Measurements from ENCODE around the gene CHST14.

CHST14 gene

DNA sequence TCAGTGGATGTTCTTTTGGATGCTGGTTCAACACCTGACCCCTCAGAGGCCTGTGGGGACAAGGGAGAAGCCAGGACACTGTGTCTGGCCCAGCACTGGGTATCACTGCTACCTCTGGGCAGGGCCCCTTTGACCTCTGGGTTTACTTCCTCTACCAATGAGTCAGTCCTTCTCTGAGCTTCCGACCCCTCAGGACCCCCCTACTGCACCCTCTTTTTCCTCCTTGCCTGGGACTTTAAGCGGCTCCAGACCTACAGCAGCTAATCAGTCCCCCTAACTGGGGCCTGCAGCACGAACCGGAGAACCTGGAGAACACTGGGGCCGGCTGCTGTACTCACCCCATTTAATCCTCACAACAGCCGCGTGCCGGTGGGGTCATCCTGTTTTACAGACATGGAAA is 3.8 kb downstream of the CHST14 start:
- Histone ChIP-seq H3K79me2 (ENCODE audit: control insufficient read depth, insufficient read depth, low read length, unreplicated experiment) (peaks cover 6% of the 10 kb centered on the region), H3K4me3 (ENCODE audit: low read depth, low read length) (no peak overlapping the region), H2AFZ (ENCODE audit: low read length, unreplicated experiment) (no peak overlapping the region), H3K4me1 (ENCODE audit: control insufficient read depth, insufficient read depth, low read length, unreplicated experiment) (peaks cover 17% of the 10 kb centered on the region), H3K27me3 (ENCODE audit: insufficient read depth, low read length) (peaks cover 15% of the 10 kb centered on the region; the same call in 1 of the 2 replicates), H3K27ac (ENCODE audit: low read depth, low read length) (no peak overlapping the region), H3K36me3 (ENCODE audit: insufficient read depth, low read length) (no peaks in the 10 kb centered on the region)

DNA sequence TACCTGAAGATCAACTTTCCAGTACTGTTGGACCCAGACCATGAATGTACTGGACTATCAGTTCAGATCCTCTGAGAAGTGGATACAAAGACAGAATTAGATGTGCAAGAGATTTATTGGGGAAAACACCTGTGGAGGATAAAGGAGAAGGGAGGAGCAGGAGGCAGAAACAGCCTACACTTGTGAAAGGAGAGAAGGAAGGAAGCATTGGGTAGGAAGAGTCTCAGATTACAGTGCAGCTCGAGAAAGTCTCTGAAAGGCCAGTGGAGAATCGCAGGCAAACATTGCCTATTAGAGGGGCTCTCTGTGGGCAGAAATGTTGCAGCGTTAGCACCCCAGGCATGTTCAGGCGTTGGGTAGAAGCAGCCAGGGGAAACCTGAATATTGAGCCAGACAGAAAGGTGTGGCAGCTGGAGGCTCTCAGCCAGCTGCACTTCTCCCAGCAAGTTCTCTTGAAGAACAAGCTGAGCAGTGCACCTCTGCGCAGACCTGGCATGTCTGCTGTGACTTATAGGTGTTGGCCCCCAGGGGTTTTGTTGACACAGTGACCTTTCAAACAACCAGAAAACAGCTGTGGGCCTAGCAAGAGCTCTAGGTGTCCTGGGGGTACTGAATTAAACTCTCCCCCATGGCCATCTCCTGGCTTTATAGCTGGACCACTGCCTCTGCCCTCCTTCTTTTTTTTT is 7.0 kb downstream of the CHST14 start:
- peaks cover 27% of the 10 kb centered on the region for H3K27me3 ChIP-seq (ENCODE audit: insufficient read depth, low read length)
- peaks cover under 1% of the 10 kb centered on the region for H3K79me2 ChIP-seq (ENCODE audit: control insufficient read depth, insufficient read depth, low read length, unreplicated experiment)
- no peaks in the 10 kb centered on the region for H3K36me3 ChIP-seq (ENCODE audit: insufficient read depth, low read length)
- no peak overlapping the region for H3K4me3 ChIP-seq (ENCODE audit: low read depth, low read length)
- H2AFZ ChIP-seq (ENCODE audit: low read length, unreplicated experiment) = no peak overlapping the region
- H3K27ac ChIP-seq (ENCODE audit: low read depth, low read length) = no peak overlapping the region
- no peaks in the 10 kb centered on the region for H3K4me1 ChIP-seq (ENCODE audit: control insufficient read depth, insufficient read depth, low read length, unreplicated experiment)

DNA sequence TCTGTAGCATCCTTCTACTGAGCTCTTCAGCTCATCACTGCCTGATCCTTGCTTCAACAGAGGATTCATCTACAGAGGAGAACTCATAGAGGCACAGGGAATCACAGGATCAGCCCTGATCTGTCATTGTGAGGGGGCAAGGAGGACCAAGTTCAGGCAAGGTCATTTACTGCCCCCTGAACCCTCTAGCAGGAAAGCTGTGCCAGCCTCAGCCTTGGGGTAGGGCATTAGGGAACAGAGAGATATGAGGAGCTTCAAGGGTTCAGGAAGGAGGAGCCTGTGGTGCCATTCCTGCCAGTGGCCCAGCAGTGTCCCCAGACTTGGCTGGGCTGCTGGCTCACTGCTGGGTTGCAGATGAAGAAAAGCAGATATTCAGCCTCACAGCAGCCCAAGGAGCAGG is 8.2 kb downstream of the CHST14 start:
- Histone ChIP-seq H3K4me3 (ENCODE audit: low read depth, low read length) (no peak overlapping the region), H3K27ac (ENCODE audit: low read depth, low read length) (no peak overlapping the region), H3K36me3 (ENCODE audit: insufficient read depth, low read length) (no peaks in the 10 kb centered on the region), H2AFZ (ENCODE audit: low read length, unreplicated experiment) (no peak overlapping the region), H3K79me2 (ENCODE audit: control insufficient read depth, insufficient read depth, low read length, unreplicated experiment) (no peaks in the 10 kb centered on the region), H3K27me3 (ENCODE audit: insufficient read depth, low read length) (peaks cover 27% of the 10 kb centered on the region), H3K4me1 (ENCODE audit: control insufficient read depth, insufficient read depth, low read length, unreplicated experiment) (no peaks in the 10 kb centered on the region)

DNA sequence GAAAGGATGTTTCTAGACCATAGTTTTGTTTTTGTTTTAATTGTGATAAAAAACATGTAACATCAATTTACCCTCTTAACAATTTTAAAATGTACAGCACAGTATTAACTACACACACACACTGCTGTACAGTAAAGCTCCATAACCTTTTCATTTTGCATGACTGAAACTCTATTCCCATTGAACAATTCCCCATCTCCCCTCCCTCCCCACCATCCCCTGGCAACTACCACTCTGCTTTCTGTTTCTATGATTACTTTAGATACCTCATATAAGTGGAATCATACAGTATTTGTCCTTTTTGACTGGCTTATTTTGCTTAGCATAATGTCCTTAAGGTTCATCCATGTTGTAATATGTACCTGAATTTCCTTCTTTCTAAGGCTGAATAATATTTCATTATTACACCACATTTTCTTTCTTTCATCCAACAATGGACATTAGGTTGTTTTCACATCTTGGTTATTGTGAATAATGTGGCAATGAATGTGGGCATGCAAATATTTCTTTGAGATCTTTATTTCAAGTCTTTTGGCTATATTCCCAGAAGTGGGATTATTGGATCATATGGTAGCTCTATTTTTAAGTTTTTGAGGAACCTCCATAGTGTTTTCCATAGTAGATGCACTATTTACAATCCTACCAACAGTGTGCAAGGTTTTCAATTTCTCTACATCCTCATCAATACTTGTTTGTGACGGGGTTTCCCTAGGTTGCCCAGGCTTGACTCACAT is 10.7 kb downstream of the CHST14 start:
- H2AFZ ChIP-seq (ENCODE audit: low read length, unreplicated experiment) = no peak overlapping the region
- peaks cover 27% of the 10 kb centered on the region for H3K27me3 ChIP-seq (ENCODE audit: insufficient read depth, low read length)
- no peaks in the 10 kb centered on the region for H3K4me1 ChIP-seq (ENCODE audit: control insufficient read depth, insufficient read depth, low read length, unreplicated experiment)
- no peak overlapping the region for H3K4me3 ChIP-seq (ENCODE audit: low read depth, low read length)
- H3K36me3 ChIP-seq (ENCODE audit: insufficient read depth, low read length) = no peaks in the 10 kb centered on the region
- no peak overlapping the region for H3K27ac ChIP-seq (ENCODE audit: low read depth, low read length)
- no peaks in the 10 kb centered on the region for H3K79me2 ChIP-seq (ENCODE audit: control insufficient read depth, insufficient read depth, low read length, unreplicated experiment)

DNA sequence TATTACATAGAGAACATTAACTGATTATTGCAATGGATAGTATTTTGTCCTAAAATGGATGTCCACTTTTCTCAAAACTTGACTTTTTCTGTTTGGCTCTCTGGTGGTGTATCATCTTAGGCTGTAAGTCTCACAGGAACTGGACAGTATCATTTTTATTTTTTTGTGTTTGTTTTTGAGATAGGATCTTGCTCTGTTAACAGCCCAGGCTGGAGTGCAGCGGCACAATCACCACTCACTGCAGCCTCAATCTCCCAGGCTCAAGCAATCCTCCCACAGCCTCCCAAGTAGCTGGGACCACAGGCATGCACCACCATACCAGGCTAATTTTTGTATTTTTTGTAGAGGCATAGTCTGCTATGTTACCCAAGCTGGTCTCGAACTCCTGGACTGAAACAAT is 13.1 kb downstream of the CHST14 start:
- no peak overlapping the region for H2AFZ ChIP-seq (ENCODE audit: low read length, unreplicated experiment)
- H3K79me2 ChIP-seq (ENCODE audit: control insufficient read depth, insufficient read depth, low read length, unreplicated experiment) = no peaks in the 10 kb centered on the region

DNA sequence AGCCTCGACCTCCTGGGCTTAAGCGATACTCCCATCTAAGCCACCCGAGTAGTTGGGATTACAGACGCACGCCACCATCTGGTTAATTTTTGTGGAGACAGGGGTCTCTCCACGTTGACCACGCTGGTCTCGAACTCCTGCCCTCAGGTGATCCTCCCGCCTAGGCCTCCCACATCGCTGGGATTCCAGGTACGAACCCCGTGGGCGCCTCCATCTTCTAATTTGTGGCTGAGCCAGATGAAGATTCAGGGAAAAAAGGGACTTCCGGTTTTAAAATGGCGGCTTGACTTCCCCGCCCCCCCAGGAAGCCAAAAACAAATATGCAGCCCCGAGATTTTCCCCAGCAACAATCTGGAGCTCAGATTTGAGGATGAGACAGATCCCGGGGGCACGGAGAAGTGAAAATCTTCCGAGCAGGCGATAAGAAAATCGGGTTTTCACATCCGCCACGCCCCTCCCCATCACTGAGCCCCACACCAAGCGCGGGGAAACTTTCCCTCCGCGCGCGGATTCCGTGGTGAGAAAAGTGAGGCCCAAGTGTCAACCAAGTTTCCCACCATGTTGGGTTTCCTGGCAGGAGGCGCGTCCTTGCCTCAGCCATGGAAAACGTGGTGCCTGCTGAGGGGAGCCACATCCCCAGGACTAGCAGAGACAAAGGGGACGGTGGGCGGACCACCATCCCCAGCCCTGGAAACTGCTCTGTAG is 15.4 kb downstream of the CHST14 start:
- Histone ChIP-seq H3K79me2 (ENCODE audit: control insufficient read depth, insufficient read depth, low read length, unreplicated experiment) (no peaks in the 10 kb centered on the region), H3K4me3 (ENCODE audit: low read depth, low read length) (no peak overlapping the region), H3K27me3 (ENCODE audit: insufficient read depth, low read length) (peaks cover 3% of the 10 kb centered on the region), H2AFZ (ENCODE audit: low read length, unreplicated experiment) (no peak overlapping the region), H3K27ac (ENCODE audit: low read depth, low read length) (no peak overlapping the region), H3K4me1 (ENCODE audit: control insufficient read depth, insufficient read depth, low read length, unreplicated experiment) (no peaks in the 10 kb centered on the region), H3K36me3 (ENCODE audit: insufficient read depth, low read length) (no peaks in the 10 kb centered on the region)

More for the DNA sequence above, 13.1 kb downstream of the CHST14 start:
- Histone ChIP-seq H3K4me3 (ENCODE audit: low read depth, low read length) (no peak overlapping the region), H3K27ac (ENCODE audit: low read depth, low read length) (no peak overlapping the region), H3K27me3 (ENCODE audit: insufficient read depth, low read length) (peaks cover 15% of the 10 kb centered on the region), H3K36me3 (ENCODE audit: insufficient read depth, low read length) (no peaks in the 10 kb centered on the region), H3K4me1 (ENCODE audit: control insufficient read depth, insufficient read depth, low read length, unreplicated experiment) (no peaks in the 10 kb centered on the region)

DNA sequence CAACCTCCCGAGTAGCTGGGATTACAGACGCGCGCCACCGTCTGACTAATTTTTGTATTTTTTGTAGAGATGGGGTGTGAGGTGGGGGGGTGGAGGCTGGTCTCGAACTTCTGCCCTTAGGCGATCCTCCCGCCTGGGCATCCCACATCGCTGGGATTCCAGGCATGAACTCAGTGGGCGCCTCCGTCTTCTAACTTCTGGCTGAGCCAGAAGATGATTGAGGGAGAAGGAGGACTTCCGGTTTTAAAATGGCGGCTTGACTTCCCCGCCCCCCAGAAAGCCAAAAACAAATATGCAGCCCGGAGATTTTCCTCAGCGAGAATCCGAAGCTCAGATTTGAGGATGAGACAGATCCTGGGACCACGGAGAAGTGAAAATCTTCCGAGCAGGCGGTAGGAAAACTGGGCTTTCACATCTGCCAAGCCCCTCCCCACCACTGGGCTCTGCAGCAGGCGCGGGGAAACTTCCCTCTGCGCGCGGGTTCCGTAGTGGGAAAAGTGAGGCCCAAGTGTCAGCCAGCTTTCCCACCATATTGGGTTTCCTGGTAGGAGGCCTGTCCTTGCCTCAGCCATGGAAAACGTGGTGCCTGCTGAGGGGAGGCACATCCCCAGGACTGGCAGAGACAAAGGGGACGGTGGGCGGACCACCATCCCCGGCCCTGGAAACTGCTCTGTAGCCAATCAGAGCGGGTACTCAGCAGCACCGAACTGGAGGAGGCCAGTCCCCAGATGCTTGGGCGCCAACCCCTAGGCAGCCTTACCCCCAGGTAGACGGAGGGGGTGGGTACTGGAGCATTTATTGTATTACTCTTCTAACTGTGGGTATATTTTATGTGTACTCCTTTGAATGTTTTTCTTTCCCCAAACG is 17.3 kb downstream of the CHST14 start:
- Histone ChIP-seq H2AFZ (ENCODE audit: low read length, unreplicated experiment) (no peak overlapping the region), H3K36me3 (ENCODE audit: insufficient read depth, low read length) (no peaks in the 10 kb centered on the region), H3K4me1 (ENCODE audit: control insufficient read depth, insufficient read depth, low read length, unreplicated experiment) (peaks cover under 1% of the 10 kb centered on the region), H3K27me3 (ENCODE audit: insufficient read depth, low read length) (no peaks in the 10 kb centered on the region), H3K79me2 (ENCODE audit: control insufficient read depth, insufficient read depth, low read length, unreplicated experiment) (no peaks in the 10 kb centered on the region), H3K4me3 (ENCODE audit: low read depth, low read length) (no peak overlapping the region), H3K27ac (ENCODE audit: low read depth, low read length) (no peak overlapping the region)

DNA sequence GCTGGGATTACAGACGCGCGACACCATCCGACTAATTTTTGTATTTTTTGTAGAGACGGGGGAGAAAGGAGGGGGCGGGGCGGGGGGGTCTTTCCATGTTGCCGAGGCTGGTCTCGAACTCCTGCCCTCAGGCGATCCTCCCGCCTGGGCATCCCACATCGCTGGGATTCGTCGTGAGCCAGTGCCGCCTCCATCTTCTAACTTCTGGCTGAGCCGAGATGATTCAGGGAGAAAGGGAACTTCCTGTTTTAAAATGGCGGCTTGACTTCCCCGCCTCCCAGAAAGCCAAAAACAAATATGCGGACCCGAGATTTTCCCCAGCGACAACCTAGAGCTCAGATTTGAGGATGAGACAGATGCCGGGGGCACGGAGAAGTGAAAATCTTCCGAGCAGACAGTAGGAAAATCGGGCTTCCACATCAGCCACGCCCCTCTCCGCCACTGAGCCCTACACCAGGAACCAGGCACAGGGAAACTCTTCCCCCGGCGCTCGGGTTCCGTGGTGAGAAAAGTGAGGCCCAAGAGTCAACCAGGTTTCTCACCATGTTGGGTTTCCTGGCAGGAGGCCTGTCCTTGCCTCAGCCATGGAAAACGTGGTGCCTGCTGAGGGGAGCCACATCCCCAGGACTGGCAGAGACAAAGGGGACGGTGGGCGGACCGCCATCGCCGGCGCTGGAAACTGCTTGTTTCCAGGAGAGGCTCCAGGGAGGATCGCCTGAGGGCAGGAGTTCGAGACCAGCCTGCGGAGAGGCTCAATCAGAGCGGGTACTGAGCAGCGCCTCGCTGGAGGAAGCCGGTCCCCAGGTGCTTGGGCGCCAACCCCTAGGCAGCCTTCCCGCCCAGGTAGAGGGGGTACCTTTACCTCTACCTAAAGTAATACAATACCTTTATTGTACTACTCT is 18.7 kb downstream of the CHST14 start:
- Histone ChIP-seq H3K36me3 (ENCODE audit: insufficient read depth, low read length) (no peaks in the 10 kb centered on the region), H3K27me3 (ENCODE audit: insufficient read depth, low read length) (no peaks in the 10 kb centered on the region), H2AFZ (ENCODE audit: low read length, unreplicated experiment) (no peak overlapping the region), H3K79me2 (ENCODE audit: control insufficient read depth, insufficient read depth, low read length, unreplicated experiment) (no peaks in the 10 kb centered on the region), H3K4me3 (ENCODE audit: low read depth, low read length) (no peak overlapping the region), H3K4me1 (ENCODE audit: control insufficient read depth, insufficient read depth, low read length, unreplicated experiment) (peaks cover 12% of the 10 kb centered on the region), H3K27ac (ENCODE audit: low read depth, low read length) (no peak overlapping the region)

DNA sequence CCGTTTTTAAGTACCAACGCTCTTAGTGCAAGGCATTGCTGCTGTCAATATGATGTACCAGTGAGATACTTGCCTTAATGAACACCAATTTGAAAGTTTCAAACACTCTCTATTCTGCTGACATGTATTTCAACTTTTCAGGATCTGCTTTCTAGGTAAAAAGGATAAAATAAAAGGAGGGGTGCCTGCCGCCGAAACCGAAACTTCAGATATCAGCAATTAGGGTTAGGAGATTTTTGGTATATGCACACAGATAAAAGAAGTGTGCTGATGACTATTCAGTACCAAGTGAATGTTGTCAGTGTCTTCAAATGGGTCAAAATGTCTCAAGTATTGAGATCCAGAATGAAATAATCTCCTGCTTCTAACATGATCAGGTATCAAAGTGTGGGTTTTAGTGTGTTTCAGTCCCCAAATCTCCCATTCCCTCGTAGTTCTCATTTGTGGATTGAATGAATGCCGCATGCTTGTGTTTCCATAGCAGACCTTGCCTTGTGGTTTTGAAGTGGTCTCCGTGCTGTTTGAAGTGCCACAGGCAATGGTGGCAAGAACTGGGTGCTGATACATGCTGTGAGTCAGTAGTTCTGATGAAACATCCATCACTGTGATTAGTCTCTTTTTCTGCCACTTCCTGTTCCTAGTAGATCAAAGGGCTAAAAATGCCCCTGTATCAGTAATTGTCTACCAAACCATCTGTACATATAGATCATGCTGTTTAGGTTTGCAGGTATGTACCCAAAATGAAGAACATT is 22.5 kb downstream of the CHST14 start:
- Histone ChIP-seq H3K4me1 (ENCODE audit: control insufficient read depth, insufficient read depth, low read length, unreplicated experiment) (peaks cover 12% of the 10 kb centered on the region), H3K79me2 (ENCODE audit: control insufficient read depth, insufficient read depth, low read length, unreplicated experiment) (no peaks in the 10 kb centered on the region), H3K36me3 (ENCODE audit: insufficient read depth, low read length) (no peaks in the 10 kb centered on the region), H2AFZ (ENCODE audit: low read length, unreplicated experiment) (peak overlapping the region; percentile 87), H3K27me3 (ENCODE audit: insufficient read depth, low read length) (no peaks in the 10 kb centered on the region), H3K4me3 (ENCODE audit: low read depth, low read length) (peak overlapping the region; percentile 13; the same call in 1 of the 2 replicates), H3K27ac (ENCODE audit: low read depth, low read length) (no peak overlapping the region)

All from ACC112 (cell line).